ENCODE measurements around the gene YRDC. TPM values are rescaled to one million over a fixed set of nuclear protein-coding genes. Genes with fewer than 3 reads are reported as not detected.
A peak's percentile ranks its signal among the peaks of the same experiment; 100 is the strongest.

YRDC gene
- total RNA-seq, 1 donor from 2014 or later: 9.7 TPM

GRCh38 chr1:37809942-37810341, 1.9 kb upstream of the YRDC start:
- Histone ChIP-seq H3K27ac (peak overlapping the region in 1 of 2 donors; percentile 98), H3K9me3 (no peaks in the 10 kb centered on the region), H3K36me3 (peaks cover 14 to 19% of the 10 kb centered on the region in 2 donors), H3K27me3 (no peaks in the 10 kb centered on the region), H3K4me1 (peaks cover 6 to 15% of the 10 kb centered on the region in 2 donors), H3K4me3 (no peak overlapping the region)
- no peak for DNase-seq (ENCODE audit: low spot score in 2 of 2)
- intact Hi-C loops (cut with DNase I): loop anchor here (2.0 to 5.0 kb wide), 3 partner anchors 137 to 213 kb away; partner anchors contain the start of genes GNL2 and INPP5B
- TF ChIP-seq CTCF (IDR thresholded peaks at IDR 0.05): no peak

GRCh38 chr1:37808369-37809319, 636 bp upstream of the YRDC start:
- Histone ChIP-seq H3K4me3 (peak overlapping the region; percentile 90 to 92), H3K9me3 (no peaks in the 10 kb centered on the region), H3K36me3 (peaks cover 25 to 27% of the 10 kb centered on the region in 2 donors), H3K27me3 (no peaks in the 10 kb centered on the region), H3K4me1 (peaks cover 6 to 15% of the 10 kb centered on the region in 2 donors), H3K27ac (peak overlapping the region; percentile 98 to 99)
- peak in 1 of 2 donors; percentile 77 for DNase-seq (ENCODE audit: low spot score in 2 of 2)
- no peak for TF ChIP-seq CTCF (IDR thresholded peaks at IDR 0.05)
- intact Hi-C loops (cut with DNase I): loop anchor here (1.0 to 5.0 kb wide), 6 partner anchors 51 to 330 kb away; partner anchors contain the start of genes CDCA8, GNL2, INPP5B and MTF1

GRCh38 chr1:37807220-37807554, 821 bp downstream of the YRDC start:
- Histone ChIP-seq H3K27ac (peak overlapping the region; percentile 98 to 99), H3K36me3 (peaks cover 39 to 42% of the 10 kb centered on the region in 2 donors), H3K9me3 (no peaks in the 10 kb centered on the region), H3K4me1 (peaks cover 6 to 15% of the 10 kb centered on the region in 2 donors), H3K4me3 (peak overlapping the region; percentile 90 to 92), H3K27me3 (no peaks in the 10 kb centered on the region)
- DNase-seq (ENCODE audit: low spot score in 2 of 2): no peak
- intact Hi-C loops (cut with DNase I): loop anchor here (5.0 kb wide), 2 partner anchors 190 to 210 kb away; partner anchors contain the start of gene GNL2
- TF ChIP-seq CTCF (IDR thresholded peaks at IDR 0.05): no peak

- Histone ChIP-seq H3K27ac (no peak overlapping the region), H3K4me3 (no peak overlapping the region), H3K9me3 (no peaks in the 10 kb centered on the region), H3K36me3 (peaks cover 54 to 62% of the 10 kb centered on the region in 2 donors), H3K4me1 (peaks cover 6 to 8% of the 10 kb centered on the region in 2 donors), H3K27me3 (no peaks in the 10 kb centered on the region)
- DNase-seq (ENCODE audit: low spot score in 2 of 2): no peak
- no peak for TF ChIP-seq CTCF (IDR thresholded peaks at IDR 0.05)
- intact Hi-C loops (cut with DNase I): no loop called here
Measured at GRCh38 chr1:37802439-37802838, 5.6 kb downstream of the YRDC start.

GRCh38 chr1:37797750-37798345, 10.2 kb downstream of the YRDC start:
- DNase-seq (ENCODE audit: low spot score in 2 of 2): no peak
- Histone ChIP-seq H3K4me3 (no peak overlapping the region), H3K9me3 (no peaks in the 10 kb centered on the region), H3K27me3 (no peaks in the 10 kb centered on the region), H3K36me3 (peaks cover 21 to 27% of the 10 kb centered on the region in 2 donors), H3K27ac (no peak overlapping the region), H3K4me1 (peaks cover 10 to 14% of the 10 kb centered on the region in 2 donors)
- no peak for TF ChIP-seq CTCF (IDR thresholded peaks at IDR 0.05)
- intact Hi-C loops (cut with DNase I): no loop called here
